Mesothelial cell of epicardium (in vitro differentiated cells): ENCODE results near the gene CDY2A. TPM values are rescaled to one million over a fixed set of nuclear protein-coding genes. Genes with fewer than 3 reads are reported as not detected.
"Not testable (repeated sequence)": the region's sequence is repeated elsewhere in the genome, so short reads cannot be mapped to it uniquely, and the experiment has no call there.

Experiments
- DNase-seq, 2 experiments: peaks; one replicate each; pipeline ENCODE4 v3.0.0; 2021; ENCODE audit warnings: low spot score in 2 of 2; ENCODE audit not compliant: unreplicated experiment in 2 of 2
- H3K27ac Mint-ChIP-seq: 2 replicates; pipeline ENCODE4 v1.8.0; 2021; ENCODE audit warnings: mixed read lengths
- H3K27me3 Mint-ChIP-seq: 2 replicates; pipeline ENCODE4 v1.8.0; 2021; ENCODE audit warnings: low read depth, mixed read lengths
- H3K36me3 Mint-ChIP-seq: 2 replicates; pipeline ENCODE4 v1.8.0; 2021; ENCODE audit warnings: mixed read lengths
- H3K4me1 Mint-ChIP-seq: 2 replicates; pipeline ENCODE4 v1.8.0; 2021; ENCODE audit warnings: mixed read lengths
- H3K4me3 Mint-ChIP-seq: 2 replicates; pipeline ENCODE4 v1.8.0; 2021; ENCODE audit warnings: mild to moderate bottlenecking, moderate library complexity, mixed read lengths
- H3K9me3 Mint-ChIP-seq: 2 replicates; pipeline ENCODE4 v1.8.0; 2021; ENCODE audit warnings: mixed read lengths
- total RNA-seq: library from RNA; stranded (reverse); gene quantifications from 3 replicates; pipeline ENCODE4 v1.2.1, GENCODE V29; 2021

CDY2A gene, protein sequence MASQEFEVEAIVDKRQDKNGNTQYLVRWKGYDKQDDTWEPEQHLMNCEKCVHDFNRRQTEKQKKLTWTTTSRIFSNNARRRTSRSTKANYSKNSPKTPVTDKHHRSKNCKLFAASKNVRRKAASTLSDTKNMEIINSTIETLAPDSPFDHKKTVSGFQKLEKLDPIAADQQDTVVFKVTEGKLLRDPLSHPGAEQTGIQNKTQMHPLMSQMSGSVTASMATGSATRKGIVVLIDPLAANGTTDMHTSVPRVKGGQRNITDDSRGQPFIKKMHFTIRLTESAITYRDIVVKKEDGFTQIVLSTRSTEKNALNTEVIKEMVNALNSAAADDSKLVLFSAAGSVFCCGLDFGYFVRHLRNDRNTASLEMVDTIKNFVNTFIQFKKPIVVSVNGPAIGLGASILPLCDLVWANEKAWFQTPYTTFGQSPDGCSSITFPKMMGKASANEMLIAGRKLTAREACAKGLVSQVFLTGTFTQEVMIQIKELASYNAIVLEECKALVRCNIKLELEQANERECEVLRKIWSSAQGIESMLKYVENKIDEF
- total RNA-seq = not detected in 3 replicates

DNA sequence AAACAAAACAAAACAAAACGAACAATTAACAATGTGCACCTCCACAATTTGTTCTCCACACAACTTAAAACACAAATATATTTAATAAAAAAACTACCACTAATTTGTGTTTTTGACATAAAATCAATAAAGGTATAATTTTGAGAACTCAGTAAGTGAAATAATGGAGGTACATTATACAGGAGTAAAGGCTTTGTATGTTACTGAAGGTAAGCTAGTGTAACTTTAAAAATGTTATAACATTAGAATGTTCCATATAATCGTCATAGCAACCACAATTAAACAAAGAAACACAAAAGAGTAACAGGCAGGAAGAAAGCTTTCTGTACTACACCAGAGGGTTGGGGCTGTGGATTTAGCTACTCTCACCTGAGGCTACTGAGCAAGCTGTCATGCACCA lies at the start of gene CDY2A:
Gene CDY2A, plus strand, starts transcription at position 301 of the 400 bp plus-strand sequence. CDS start 328 bp downstream, outside the sequence.
- H3K9me3 Mint-ChIP-seq, H3K36me3 Mint-ChIP-seq, H3K27me3 Mint-ChIP-seq, H3K27ac Mint-ChIP-seq, DNase-seq, H3K4me1 Mint-ChIP-seq, H3K4me3 Mint-ChIP-seq: not testable (repeated sequence)

DNA sequence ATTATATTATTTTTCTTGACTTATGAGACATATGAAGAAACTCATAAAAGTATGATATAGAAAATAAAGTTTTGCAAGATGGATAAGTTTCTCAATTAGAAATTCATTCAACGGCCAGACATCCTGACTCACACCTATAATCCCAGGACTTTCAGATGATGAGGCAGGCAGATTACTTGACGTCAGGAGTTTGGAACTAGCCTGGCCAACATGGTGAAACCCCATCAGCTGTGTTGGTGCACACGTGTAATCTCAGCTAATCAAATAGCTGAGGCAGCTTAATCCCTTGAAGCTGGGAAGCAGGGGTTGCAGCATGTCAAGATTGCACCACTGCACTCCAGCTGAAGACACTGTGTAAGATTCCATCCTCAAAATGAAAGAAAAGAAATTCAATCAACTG lies 28.0 kb upstream of the CDY2A start:
- H3K36me3 Mint-ChIP-seq, H3K27me3 Mint-ChIP-seq, H3K27ac Mint-ChIP-seq, DNase-seq, H3K4me1 Mint-ChIP-seq, H3K9me3 Mint-ChIP-seq, H3K4me3 Mint-ChIP-seq: not testable (repeated sequence)

DNA sequence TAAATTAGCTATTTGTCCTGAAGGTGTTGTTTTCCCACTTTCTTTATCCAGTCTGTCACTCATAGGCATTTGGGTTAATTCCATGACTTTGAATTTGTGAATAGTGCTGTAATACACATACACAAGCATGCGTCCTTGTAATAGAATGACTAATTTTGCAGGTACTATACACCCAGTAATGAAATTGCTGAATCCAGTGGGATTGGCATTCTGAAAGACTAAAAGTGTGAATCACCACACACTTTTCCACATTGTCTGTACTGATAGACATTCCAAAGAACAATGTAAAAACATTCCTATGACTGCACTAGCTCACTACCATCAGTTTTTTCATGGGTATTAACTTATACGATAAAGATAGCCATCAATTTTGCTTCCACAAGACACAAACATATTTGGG lies 27.3 kb upstream of the CDY2A start:
- H3K4me1 Mint-ChIP-seq, H3K4me3 Mint-ChIP-seq, H3K27ac Mint-ChIP-seq, H3K36me3 Mint-ChIP-seq, H3K27me3 Mint-ChIP-seq, H3K9me3 Mint-ChIP-seq, DNase-seq: not testable (repeated sequence)

DNA sequence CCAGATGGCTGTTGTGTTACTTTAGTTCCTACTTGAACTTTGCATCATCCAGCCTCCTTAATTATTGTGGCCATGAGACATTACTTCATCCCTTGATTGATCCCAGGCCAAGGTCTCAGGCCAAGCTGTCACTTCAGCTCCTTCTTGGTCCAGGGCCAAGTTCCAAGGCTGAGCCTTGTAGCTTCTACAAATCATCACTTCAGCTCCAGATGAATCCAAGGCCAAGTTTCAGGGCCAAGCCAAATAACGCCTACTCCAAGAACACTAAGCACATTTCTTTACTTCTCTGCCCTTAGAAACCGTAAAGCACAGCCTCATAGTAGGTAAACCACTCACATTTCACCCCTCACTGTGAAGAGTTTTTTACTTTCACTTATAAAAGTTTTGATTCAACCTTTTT lies 1.7 kb upstream of the CDY2A start:
- not testable (repeated sequence) for H3K27me3 Mint-ChIP-seq, H3K27ac Mint-ChIP-seq, H3K4me3 Mint-ChIP-seq, DNase-seq, H3K36me3 Mint-ChIP-seq, H3K4me1 Mint-ChIP-seq, H3K9me3 Mint-ChIP-seq

DNA sequence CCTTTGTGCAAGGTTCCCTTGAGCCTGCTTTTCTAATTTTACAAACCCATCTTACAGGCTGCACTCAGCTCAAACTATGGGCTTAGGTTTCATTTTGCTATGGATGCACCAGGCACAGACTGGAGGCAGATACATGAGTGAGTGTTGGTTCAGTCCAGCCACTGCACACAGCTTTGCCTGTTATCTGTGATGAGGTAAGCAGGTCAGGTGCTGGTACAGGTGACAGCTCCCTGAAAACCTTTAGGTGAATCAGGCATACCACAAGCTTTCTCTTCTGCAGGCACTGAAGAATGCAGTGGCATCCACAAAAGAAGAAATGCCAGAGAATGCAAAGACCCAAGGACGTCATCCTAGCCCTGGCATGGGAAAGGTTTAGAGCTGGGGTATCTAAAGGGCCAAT lies 3.3 kb downstream of the CDY2A start:
- not testable (repeated sequence) for H3K36me3 Mint-ChIP-seq, H3K9me3 Mint-ChIP-seq, H3K27me3 Mint-ChIP-seq, H3K4me1 Mint-ChIP-seq, DNase-seq, H3K4me3 Mint-ChIP-seq, H3K27ac Mint-ChIP-seq

DNA sequence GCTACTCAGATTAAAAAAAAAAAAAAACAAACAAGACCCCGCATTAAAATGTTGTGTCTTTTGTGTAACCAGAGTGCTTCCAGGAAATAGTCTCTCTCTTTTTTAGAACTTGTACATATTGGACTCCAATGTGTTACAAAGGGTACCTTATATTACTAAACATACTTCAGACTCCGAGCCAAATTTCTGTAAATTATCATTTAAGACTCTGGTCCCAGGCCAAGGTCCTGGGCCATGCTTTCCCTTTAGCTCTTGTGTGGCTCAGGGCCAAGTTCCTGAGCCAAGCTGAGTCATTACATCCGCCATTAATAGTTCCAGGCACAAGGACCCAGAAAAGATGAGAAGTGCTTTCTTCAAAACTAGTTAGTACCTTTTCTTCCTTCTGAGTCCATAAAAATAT lies 4.6 kb downstream of the CDY2A start:
- not testable (repeated sequence) for DNase-seq, H3K4me3 Mint-ChIP-seq, H3K27me3 Mint-ChIP-seq, H3K27ac Mint-ChIP-seq, H3K36me3 Mint-ChIP-seq, H3K4me1 Mint-ChIP-seq, H3K9me3 Mint-ChIP-seq

DNA sequence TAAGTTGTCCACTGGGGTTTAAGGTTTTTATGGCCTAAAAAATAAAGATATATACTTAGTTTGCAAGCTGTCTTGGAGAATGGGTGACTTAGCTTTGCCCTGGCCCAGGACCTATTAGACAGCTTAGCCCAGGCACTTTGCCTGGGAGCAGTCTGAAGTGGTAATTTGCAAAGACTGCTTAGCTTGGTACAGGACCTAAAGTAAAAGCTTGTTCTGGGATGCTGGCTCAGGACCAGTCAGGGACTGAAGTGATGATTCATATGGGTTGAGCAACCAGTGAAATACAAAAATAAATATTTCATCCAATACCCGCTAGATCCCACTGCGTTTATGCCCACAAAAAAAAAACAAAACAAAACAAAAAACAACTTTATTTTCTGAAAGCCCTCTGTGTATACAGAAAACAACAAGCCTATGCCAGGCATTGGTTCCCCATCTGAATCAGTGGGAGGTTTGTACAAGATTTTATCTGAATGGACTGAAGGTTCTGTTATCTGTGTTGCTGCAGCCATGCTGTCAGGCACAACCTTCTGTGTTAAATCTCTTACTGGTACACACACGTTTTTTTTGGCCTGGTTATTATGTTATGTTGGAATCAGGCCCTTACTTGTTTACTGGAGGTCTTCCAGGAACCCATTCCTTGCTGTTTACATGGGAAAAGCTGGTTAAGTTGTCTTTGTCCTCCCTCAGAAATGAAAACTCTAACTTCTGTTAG lies 8.7 kb downstream of the CDY2A start:
- not testable (repeated sequence) for H3K4me3 Mint-ChIP-seq, H3K27ac Mint-ChIP-seq, DNase-seq, H3K4me1 Mint-ChIP-seq, H3K27me3 Mint-ChIP-seq, H3K9me3 Mint-ChIP-seq, H3K36me3 Mint-ChIP-seq

DNA sequence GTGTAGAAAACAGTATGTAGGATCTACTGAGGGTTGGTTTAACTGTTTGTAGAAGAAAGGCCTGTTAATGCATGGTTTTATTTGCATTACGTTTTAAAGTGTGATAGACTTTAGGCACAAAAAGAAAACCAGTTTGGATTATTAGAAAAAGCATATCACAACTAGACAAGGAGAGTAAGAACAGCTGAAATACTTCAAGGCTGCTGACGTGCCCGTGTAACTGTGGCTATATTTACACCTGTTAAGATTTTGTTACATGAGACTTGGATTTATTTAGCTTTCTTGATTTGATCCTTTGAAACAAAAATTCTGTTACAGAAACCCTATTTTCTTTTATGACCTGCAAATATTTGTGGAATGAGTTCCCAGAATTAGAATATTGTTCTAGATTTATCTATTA lies 9.3 kb downstream of the CDY2A start:
- not testable (repeated sequence) for DNase-seq, H3K4me1 Mint-ChIP-seq, H3K36me3 Mint-ChIP-seq, H3K9me3 Mint-ChIP-seq, H3K27ac Mint-ChIP-seq, H3K4me3 Mint-ChIP-seq, H3K27me3 Mint-ChIP-seq

DNA sequence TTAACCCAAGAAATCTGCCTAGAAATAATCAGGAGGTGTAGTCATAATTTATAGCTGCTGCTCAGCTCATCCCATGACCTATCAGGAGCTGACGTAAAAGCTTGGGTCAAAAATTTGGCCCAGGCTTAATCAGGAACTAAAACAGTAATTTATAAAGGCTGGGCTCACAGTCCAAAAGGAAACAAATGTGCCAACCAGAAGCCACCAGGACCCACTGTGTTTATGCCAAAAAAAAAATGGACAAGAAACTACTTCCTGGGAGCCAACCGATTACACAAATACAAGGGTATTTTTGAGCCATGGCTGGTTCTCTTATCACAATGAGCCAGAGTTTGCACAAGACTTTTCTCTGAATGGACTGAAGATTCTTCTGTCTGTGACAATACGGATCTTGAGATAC lies 19.4 kb downstream of the CDY2A start:
- not testable (repeated sequence) for H3K9me3 Mint-ChIP-seq, H3K27me3 Mint-ChIP-seq, DNase-seq, H3K4me1 Mint-ChIP-seq, H3K27ac Mint-ChIP-seq, H3K36me3 Mint-ChIP-seq, H3K4me3 Mint-ChIP-seq

DNA sequence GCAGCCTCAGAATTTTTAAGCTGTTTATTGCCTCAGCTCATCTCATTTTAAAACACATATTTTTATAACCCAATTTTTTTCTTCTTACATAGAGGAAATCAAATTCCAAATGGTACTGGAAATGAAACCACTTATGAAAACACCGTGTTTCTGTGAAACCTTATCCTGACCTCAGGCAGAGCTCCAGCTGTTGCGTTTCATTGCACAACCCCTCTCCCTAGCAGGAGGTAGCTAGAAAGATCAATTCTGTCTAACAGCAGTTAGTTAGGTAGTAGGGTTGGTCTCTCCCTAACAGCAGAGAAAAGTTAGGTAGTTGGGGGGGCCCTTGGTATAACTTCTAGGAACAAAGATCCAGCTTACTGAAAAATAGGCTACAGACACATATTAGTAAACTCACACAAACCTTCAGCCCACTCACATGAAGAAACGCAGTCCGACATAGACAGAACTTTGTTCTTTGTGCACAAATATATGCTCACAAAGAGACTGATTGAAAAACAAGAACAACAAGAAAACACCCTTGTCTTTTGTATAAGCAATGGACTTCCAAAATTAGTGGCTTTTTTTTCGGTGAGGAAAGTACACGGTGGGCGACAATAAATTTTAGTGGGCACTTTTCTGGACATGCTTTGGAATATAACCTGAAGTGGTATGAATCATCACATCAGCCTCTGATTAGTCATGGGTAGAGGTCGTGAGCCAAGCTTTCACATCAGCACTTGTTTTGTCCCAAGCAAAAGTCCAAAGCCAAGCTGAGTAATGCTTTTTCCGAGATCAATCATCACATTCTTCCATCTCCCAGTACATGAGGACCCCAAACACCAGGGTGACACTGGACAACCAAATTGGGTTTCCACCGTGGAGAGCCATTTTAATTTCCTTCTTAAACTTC lies 22.8 kb downstream of the CDY2A start:
- H3K36me3 Mint-ChIP-seq, H3K27ac Mint-ChIP-seq, H3K27me3 Mint-ChIP-seq, H3K4me1 Mint-ChIP-seq, H3K9me3 Mint-ChIP-seq, H3K4me3 Mint-ChIP-seq, DNase-seq: not testable (repeated sequence)

DNA sequence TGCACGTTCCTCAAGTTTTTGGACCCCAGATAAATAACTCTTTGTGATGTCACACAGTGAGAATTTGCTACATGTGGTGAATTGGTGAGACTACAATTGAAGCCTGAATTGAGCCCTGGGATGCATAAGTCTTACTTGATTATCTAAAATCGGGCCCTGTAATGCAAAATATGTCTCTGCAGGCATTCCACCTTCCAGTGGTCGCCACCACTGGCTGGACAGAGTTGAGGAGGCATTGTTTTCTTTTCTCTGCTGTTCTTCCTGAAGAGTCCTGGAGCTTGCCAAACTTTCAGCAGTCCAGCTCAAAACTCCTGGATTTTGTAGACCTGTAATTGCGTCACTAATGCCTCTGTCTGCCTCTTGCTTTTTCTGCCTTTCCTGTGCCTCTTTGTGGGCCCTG lies 23.5 kb downstream of the CDY2A start:
- not testable (repeated sequence) for H3K36me3 Mint-ChIP-seq, H3K4me1 Mint-ChIP-seq, H3K4me3 Mint-ChIP-seq, H3K27me3 Mint-ChIP-seq, DNase-seq, H3K27ac Mint-ChIP-seq, H3K9me3 Mint-ChIP-seq

DNA sequence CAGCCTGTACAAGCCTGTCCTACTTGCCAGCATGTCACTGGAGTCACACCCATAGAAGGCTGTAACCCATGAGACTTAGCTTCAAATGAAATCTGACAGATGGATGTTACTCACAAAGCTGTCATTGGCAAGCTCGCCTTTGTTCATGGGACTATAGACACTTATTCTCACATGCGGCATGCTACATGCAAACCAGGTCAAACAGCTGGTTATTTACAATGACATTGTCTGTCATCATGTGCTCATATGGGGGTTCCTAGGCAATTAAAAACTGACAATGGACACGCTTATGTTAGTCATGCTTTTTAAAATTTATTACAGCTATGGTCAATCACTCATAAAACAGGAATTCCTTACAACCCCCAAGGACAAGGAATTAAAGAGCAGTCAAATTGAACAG lies 30.9 kb downstream of the CDY2A start:
- H3K36me3 Mint-ChIP-seq, H3K27me3 Mint-ChIP-seq, H3K27ac Mint-ChIP-seq, DNase-seq, H3K9me3 Mint-ChIP-seq, H3K4me1 Mint-ChIP-seq, H3K4me3 Mint-ChIP-seq: not testable (repeated sequence)

DNA sequence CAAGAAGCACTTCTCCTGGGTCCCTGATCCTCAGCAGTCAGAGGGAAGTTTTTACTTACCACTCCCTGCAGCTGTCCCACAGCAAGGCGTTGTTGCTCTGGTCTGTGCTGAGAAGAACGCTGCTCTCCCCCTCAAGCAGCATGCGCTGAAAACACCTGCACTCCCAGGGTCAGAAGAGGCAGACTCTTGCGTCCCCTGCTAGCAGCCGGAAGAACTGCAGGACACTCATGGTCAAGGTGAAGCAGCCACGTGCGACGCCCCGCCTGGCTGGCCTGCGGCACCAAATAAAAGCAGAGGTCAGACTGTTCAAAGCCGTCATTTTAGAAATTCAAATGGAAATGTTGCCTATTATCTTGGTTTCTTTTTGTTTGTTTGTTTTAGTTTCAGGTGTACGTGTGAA lies 47.9 kb downstream of the CDY2A start:
- not testable (repeated sequence) for H3K27me3 Mint-ChIP-seq, H3K4me1 Mint-ChIP-seq, H3K9me3 Mint-ChIP-seq, H3K36me3 Mint-ChIP-seq, DNase-seq, H3K27ac Mint-ChIP-seq, H3K4me3 Mint-ChIP-seq
